B cell (primary cell): ENCODE results near the gene MAP6. TPM values are rescaled to one million over a fixed set of nuclear protein-coding genes. Genes with fewer than 3 reads are reported as not detected.

ENCODE experiments used
- ATAC-seq: fragments of 200-7000 bp; cut with Tn5 transposase; one replicate; pipeline ENCODE4 v1.10.0; 2021; ENCODE audit warnings: low read depth, mild to moderate bottlenecking, moderate number of reproducible peaks, moderate library complexity
- CTCF ChIA-PET: fragments of 350-600 bp; sonication (Branson Sonifier 250); formaldehyde crosslinking; loops from one replicate; lab custom pipeline; 2021; ENCODE audit warnings: antibody characterized with exemption, inconsistent platforms; lab: Charles Lee
- POLR2A ChIA-PET: fragments of 350-600 bp; sonication (Branson Sonifier 250); formaldehyde crosslinking; loops from one replicate; lab custom pipeline; 2021; ENCODE audit warnings: antibody characterized with exemption; lab: Charles Lee
- DNase-seq: peaks from one replicate; pipeline ENCODE4 v3.0.0; 2013
- H2AFZ ChIP-seq: 2 replicates; pipeline ENCODE4 v1.6.1; 2012; ENCODE audit warnings: mild to moderate bottlenecking, low read depth, low read length; ENCODE audit not compliant: insufficient read depth, poor library complexity, severe bottlenecking
- H3K27ac ChIP-seq, 2 donors: 1 replicate in 1 of 2; 2 replicates in 1 of 2; pipeline ENCODE4 v1.5.1; 2012 to 2013; ENCODE audit warnings: low read length in 2 of 2, mild to moderate bottlenecking in 2 of 2, moderate library complexity in 1 of 2
- H3K27me3 ChIP-seq, 4 experiments: fragments of 200-600 bp in 1 of 4; sonication (generic) in 1 of 4; replicated peaks in 1 of 4; 1 replicate in 2 of 4; 2 replicates in 2 of 4; pipeline versions ENCODE4 v1.6.1 to v1.7.0; 2013 to 2016; ENCODE audit warnings: low read length in 3 of 4, mild to moderate bottlenecking in 2 of 4, mixed read lengths in 1 of 4, moderate library complexity in 1 of 4; ENCODE audit not compliant: insufficient read depth in 4 of 4, control insufficient read depth in 3 of 4; ENCODE audit errors: control extremely low read depth in 1 of 4
- H3K36me3 ChIP-seq, 2 experiments: replicated peaks in 1 of 2; 1 replicate in 1 of 2; 2 replicates in 1 of 2; pipeline versions ENCODE4 v1.6.1 to v1.7.1; 2013; ENCODE audit warnings: low read length in 1 of 2; ENCODE audit not compliant: insufficient read depth in 2 of 2, control insufficient read depth in 1 of 2; ENCODE audit errors: control extremely low read depth in 1 of 2, extremely low read depth in 1 of 2
- H3K4me1 ChIP-seq, 2 donors: fragments of 200-600 bp in 1 of 2; sonication (generic) in 1 of 2; 1 replicate in 1 of 2; 2 replicates in 1 of 2; pipeline versions ENCODE4 v1.5.1 to v1.6.1; 2013 to 2017; ENCODE audit warnings: low read length in 2 of 2; ENCODE audit not compliant: control insufficient read depth in 2 of 2, insufficient read depth in 2 of 2
- H3K4me2 ChIP-seq: replicated peaks from 2 replicates; pipeline ENCODE3; 2012; ENCODE audit warnings: mild to moderate bottlenecking, low read depth, low read length; ENCODE audit not compliant: poor library complexity, severe bottlenecking
- H3K4me3 ChIP-seq, 5 experiments: fragments of 200-600 bp in 1 of 5; sonication (generic) in 1 of 5; 1 replicate in 3 of 5; 2 replicates in 2 of 5; pipeline versions ENCODE4 v1.5.1 to v1.7.0; 2011 to 2016; ENCODE audit warnings: low read length in 4 of 5, mild to moderate bottlenecking in 4 of 5, low read depth in 2 of 5, control low read depth in 1 of 5, moderate library complexity in 1 of 5; ENCODE audit not compliant: insufficient read depth in 1 of 5; ENCODE audit errors: control extremely low read depth in 1 of 5, extremely low read depth in 1 of 5
- H3K79me2 ChIP-seq: fragments of 200-600 bp; sonication (generic); one replicate; pipeline ENCODE4 v1.6.0; 2016; ENCODE audit warnings: low read length; ENCODE audit not compliant: control insufficient read depth, insufficient read depth
- H3K9ac ChIP-seq: fragments of 200-600 bp; sonication (generic); 2 replicates; pipeline ENCODE4 v1.6.1; 2017; ENCODE audit warnings: mild to moderate bottlenecking, low read length, moderate library complexity
- H3K9me3 ChIP-seq, 3 donors: one replicate each; pipeline versions ENCODE4 v1.6.1 to v1.7.1; 2013; ENCODE audit warnings: low read length in 2 of 3; ENCODE audit not compliant: control insufficient read depth in 2 of 3, insufficient read depth in 1 of 3; ENCODE audit errors: control extremely low read depth in 1 of 3
- H4K20me1 ChIP-seq: 2 replicates; pipeline ENCODE4 v1.6.0; 2012; ENCODE audit warnings: mild to moderate bottlenecking, low read length; ENCODE audit not compliant: insufficient read depth, control insufficient read depth, poor library complexity, severe bottlenecking
- H3K27ac Mint-ChIP-seq: one replicate; pipeline ENCODE4 v1.8.0; 2021; ENCODE audit warnings: mixed read lengths
- H3K27me3 Mint-ChIP-seq: one replicate; pipeline ENCODE4 v1.8.0; 2021; ENCODE audit warnings: mixed read lengths
- H3K4me1 Mint-ChIP-seq: one replicate; pipeline ENCODE4 v1.8.0; 2021; ENCODE audit warnings: mixed read lengths
- H3K4me3 Mint-ChIP-seq: one replicate; pipeline ENCODE4 v1.8.0; 2021; ENCODE audit warnings: mixed read lengths
- H3K9me3 Mint-ChIP-seq: one replicate; pipeline ENCODE4 v1.8.0; 2022; ENCODE audit warnings: mixed read lengths; ENCODE audit not compliant: insufficient read depth
- EZH2 ChIP-seq: IDR thresholded peaks from 2 replicates; pipeline ENCODE4 v1.6.1; 2012; ENCODE audit warnings: borderline replicate concordance, low read depth, mild to moderate bottlenecking, moderate library complexity, low read length; ENCODE audit not compliant: insufficient read depth, poor library complexity, severe bottlenecking
- WGBS: methylation state at CpG from one replicate; pipeline ENCODE4 v1.1.5; 2013; ENCODE audit warnings: missing lambda C conversion rate; ENCODE audit not compliant: insufficient coverage; 5-methylcytosine and 5-hydroxymethylcytosine counted together
- intact Hi-C: fragments of 100-400 bp; cut with micrococcal nuclease; formaldehyde crosslinking; loops from one replicate; pipeline ENCODE4 v1.10.0; 2022
- polyA plus RNA-seq: library from polyadenylated mRNA; depleted of rRNA; stranded (reverse); fragments of >200 nt; gene quantifications from 2 replicates; pipeline ENCODE4 v1.2.3, GENCODE V29; 2012
- total RNA-seq, 2 donors: library from RNA; stranded (reverse); fragments of 120-200 nt in 1 of 2; gene quantifications; 1 replicate in 1 of 2; 2 replicates in 1 of 2; pipeline versions ENCODE4 v1.2.3 to v1.2.4, GENCODE V29; 2013 to 2022
- TF ChIP-seq, protein P1 (sequence below): fragments of 200-600 bp; IDR thresholded peaks from one replicate; pipeline ENCODE4 v1.8.0; 2022; ENCODE audit warnings: antibody characterized with exemption, mild to moderate bottlenecking

Gene MAP6
- total and polyA plus RNA-seq, 2 donors (not counting 1 experiment from before 2014, with no cell fraction given): 0.54 to 0.57 TPM

DNA sequence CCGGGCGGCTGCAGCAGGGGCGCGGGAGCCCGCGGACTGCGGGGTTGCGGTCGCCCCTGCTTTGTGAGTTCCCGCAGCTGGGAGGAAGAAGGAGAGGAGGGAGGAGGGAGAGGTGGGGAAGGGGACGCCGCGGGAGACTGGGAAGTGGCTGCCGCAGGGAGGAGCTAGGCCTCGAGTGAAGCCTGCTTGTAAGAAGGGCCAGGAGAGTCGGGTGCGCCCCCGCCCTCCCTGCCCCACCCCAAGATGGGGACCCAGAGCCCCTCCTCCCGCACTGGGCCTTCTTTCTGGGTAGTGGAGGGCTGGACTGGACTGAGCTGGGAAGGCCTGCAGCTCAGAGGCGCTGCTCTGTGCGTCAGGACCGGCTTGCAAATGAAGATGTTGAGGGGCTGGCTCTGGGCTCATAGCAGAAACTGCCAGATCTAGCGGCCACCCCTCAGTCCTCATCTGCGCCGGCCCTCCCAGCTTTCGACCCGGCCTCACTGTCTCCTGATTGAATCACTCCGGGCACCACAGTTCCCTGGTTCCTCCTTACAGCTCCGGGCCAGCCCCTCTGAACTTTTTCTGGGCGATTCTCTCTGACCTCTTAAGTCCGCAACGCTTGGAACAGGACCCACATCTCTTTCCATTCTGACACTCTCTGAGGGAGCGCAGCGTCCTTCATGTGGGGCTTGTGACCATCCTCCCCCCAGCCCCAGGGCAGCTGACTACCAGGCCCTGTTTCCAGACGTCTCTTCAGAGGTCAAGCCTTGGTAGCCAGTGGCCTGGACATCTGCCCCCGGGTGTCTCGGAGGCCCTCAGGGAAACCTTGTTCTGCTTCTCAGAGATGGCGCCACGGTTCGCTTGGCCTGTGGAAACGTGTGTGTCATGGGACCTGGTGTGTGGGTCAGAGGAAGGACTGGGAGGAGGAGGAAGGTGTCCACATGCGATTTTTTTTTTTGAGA lies 84.8 kb downstream of the MAP6 start:
- Mint-ChIP-seq H3K27me3 (no peaks in the 10 kb centered on the region), H3K9me3 (no peaks in the 10 kb centered on the region), H3K27ac (peak overlapping the region; percentile 91), H3K4me3 (peak overlapping the region; percentile 87), H3K4me1 (peaks cover 26% of the 10 kb centered on the region)
- H3K4me3 ChIP-seq: peak overlapping the region in 4 of 5 experiments; percentile 59 to 69 (median 63)
- TF ChIP-seq, protein P1, sequence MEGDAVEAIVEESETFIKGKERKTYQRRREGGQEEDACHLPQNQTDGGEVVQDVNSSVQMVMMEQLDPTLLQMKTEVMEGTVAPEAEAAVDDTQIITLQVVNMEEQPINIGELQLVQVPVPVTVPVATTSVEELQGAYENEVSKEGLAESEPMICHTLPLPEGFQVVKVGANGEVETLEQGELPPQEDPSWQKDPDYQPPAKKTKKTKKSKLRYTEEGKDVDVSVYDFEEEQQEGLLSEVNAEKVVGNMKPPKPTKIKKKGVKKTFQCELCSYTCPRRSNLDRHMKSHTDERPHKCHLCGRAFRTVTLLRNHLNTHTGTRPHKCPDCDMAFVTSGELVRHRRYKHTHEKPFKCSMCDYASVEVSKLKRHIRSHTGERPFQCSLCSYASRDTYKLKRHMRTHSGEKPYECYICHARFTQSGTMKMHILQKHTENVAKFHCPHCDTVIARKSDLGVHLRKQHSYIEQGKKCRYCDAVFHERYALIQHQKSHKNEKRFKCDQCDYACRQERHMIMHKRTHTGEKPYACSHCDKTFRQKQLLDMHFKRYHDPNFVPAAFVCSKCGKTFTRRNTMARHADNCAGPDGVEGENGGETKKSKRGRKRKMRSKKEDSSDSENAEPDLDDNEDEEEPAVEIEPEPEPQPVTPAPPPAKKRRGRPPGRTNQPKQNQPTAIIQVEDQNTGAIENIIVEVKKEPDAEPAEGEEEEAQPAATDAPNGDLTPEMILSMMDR: no peak
- no peak for TF ChIP-seq EZH2
- intact Hi-C loops: loop anchor here (1.0 to 5.0 kb wide), 2 partner anchors 22 to 108 kb away; partner anchors contain the start of gene SERPINH1
- ChIA-PET CTCF (interaction anchor here (1.1 to 1.2 kb wide), 2 partner anchors 12 to 23 kb away, joined by 3 to 4 read pairs; no protein-coding TSS in a partner anchor), POLR2A (interaction anchor here (0.6 to 1.3 kb wide), 3 partner anchors 15 to 22 kb away, joined by 3 to 7 read pairs (median 4); partner anchors contain the start of gene SERPINH1)
- H3K9me3 ChIP-seq: no peaks in the 10 kb centered on the region
- ATAC-seq (peak; percentile 35), DNase-seq (peak; percentile 53)
- no peaks in the 10 kb centered on the region for H3K27me3 ChIP-seq
- peak overlapping the region; percentile 74 for H3K9ac ChIP-seq
- peak overlapping the region; percentile 91 for H2AFZ ChIP-seq
- no peaks in the 10 kb centered on the region for H3K79me2 ChIP-seq
- no peaks in the 10 kb centered on the region for H4K20me1 ChIP-seq
- peak overlapping the region; percentile 98 for H3K4me2 ChIP-seq
- H3K36me3 ChIP-seq: no peaks in the 10 kb centered on the region
- 28% methylated on average over 36 of the region's 42 CpGs for WGBS
- H3K27ac ChIP-seq: peak overlapping the region in 1 of 2 donors; percentile 60
- H3K4me1 ChIP-seq: peaks cover 27 to 29% of the 10 kb centered on the region in 2 donors
